Measurements from ENCODE around the gene SERPINC1. TPM values are rescaled to one million over a fixed set of nuclear protein-coding genes. Genes with fewer than 3 reads are reported as not detected.
A peak's percentile ranks its signal among the peaks of the same experiment; 100 is the strongest.
"Not testable (repeated sequence)": the region's sequence is repeated elsewhere in the genome, so short reads cannot be mapped to it uniquely, and the experiment has no call there.

The SERPINC1 gene
- total and polyA plus RNA-seq, 4 experiments from 2014 or later, result not detected

- Mint-ChIP-seq H3K27ac (no peak overlapping the region), H3K4me1 (no peaks in the 10 kb centered on the region), H3K9me3 (no peaks in the 10 kb centered on the region), H3K36me3 (peaks cover 28 to 60% of the 10 kb centered on the region in 2 donors), H3K27me3 (no peaks in the 10 kb centered on the region), H3K4me3 (no peak overlapping the region)
- Histone ChIP-seq H3K27ac (ENCODE audit: low read depth, low read length) (no peak overlapping the region), H3K4me1 (ENCODE audit: insufficient read depth, low read length) (no peaks in the 10 kb centered on the region), H3K9me3 (ENCODE audit: control insufficient read depth in 1 of 2, low read length in 2 of 2) (no peaks in the 10 kb centered on the region), H3K36me3 (ENCODE audit: insufficient read depth, low read length) (peaks cover 34% of the 10 kb centered on the region), H3K4me3 (ENCODE audit: low read length in 2 of 2) (no peak overlapping the region), H3K27me3 (ENCODE audit: insufficient read depth, low read length) (no peaks in the 10 kb centered on the region)
- CTCF ChIA-PET (ENCODE audit: partially characterized antibody), result interaction anchor here (0.6 kb wide), 1 partner anchor 13 kb away, joined by 3 read pairs; no protein-coding TSS in a partner anchor
- POLR2A ChIA-PET (ENCODE audit: partially characterized antibody), result no interaction called here
- DNase-seq, result no peak
- intact Hi-C loops (cut with micrococcal nuclease), result loop anchor here (10.0 kb wide), 1 partner anchor 502 kb away; no protein-coding TSS in a partner anchor
Measured at GRCh38 chr1:173937062-173937461, 19.9 kb upstream of the SERPINC1 start.

GRCh38 chr1:173934440-173934839 lies 17.3 kb upstream of the SERPINC1 start:
- no peaks in the 10 kb centered on the region for H3K27me3 Mint-ChIP-seq
- no peak for DNase-seq
- no peak overlapping the region for H3K27ac ChIP-seq (ENCODE audit: low read depth, low read length)
- no peak overlapping the region for H3K4me3 Mint-ChIP-seq
- H3K27ac Mint-ChIP-seq, result peak overlapping the region in 1 of 7 donors; percentile 38
- H3K4me3 ChIP-seq (ENCODE audit: low read length in 2 of 2), result no peak overlapping the region
- H3K4me1 Mint-ChIP-seq, result no peaks in the 10 kb centered on the region
- H3K36me3 Mint-ChIP-seq, result peaks cover 23 to 57% of the 10 kb centered on the region in 2 donors
- ChIA-PET CTCF (ENCODE audit: partially characterized antibody) (interaction anchor here (0.6 kb wide), 1 partner anchor 160 kb away, joined by 4 read pairs; no protein-coding TSS in a partner anchor), POLR2A (ENCODE audit: partially characterized antibody) (no interaction called here)
- no peaks in the 10 kb centered on the region for H3K9me3 ChIP-seq (ENCODE audit: control insufficient read depth in 1 of 2, low read length in 2 of 2)
- no peaks in the 10 kb centered on the region for H3K27me3 ChIP-seq (ENCODE audit: insufficient read depth, low read length)
- no peaks in the 10 kb centered on the region for H3K9me3 Mint-ChIP-seq
- no peaks in the 10 kb centered on the region for H3K4me1 ChIP-seq (ENCODE audit: insufficient read depth, low read length)
- intact Hi-C loops (cut with micrococcal nuclease), result loop anchor here (10.0 kb wide), 1 partner anchor 500 kb away; no protein-coding TSS in a partner anchor
- peaks cover 17% of the 10 kb centered on the region for H3K36me3 ChIP-seq (ENCODE audit: insufficient read depth, low read length)

GRCh38 chr1:173930541-173930940 lies 13.4 kb upstream of the SERPINC1 start:
- H3K9me3 Mint-ChIP-seq; H3K27ac Mint-ChIP-seq; H3K27ac ChIP-seq (ENCODE audit: low read depth, low read length); H3K4me3 Mint-ChIP-seq; DNase-seq; H3K27me3 ChIP-seq (ENCODE audit: insufficient read depth, low read length); H3K4me3 ChIP-seq (ENCODE audit: low read length in 2 of 2); H3K27me3 Mint-ChIP-seq; H3K9me3 ChIP-seq (ENCODE audit: control insufficient read depth in 1 of 2, low read length in 2 of 2); CTCF ChIA-PET (ENCODE audit: partially characterized antibody); H3K4me1 Mint-ChIP-seq; POLR2A ChIA-PET (ENCODE audit: partially characterized antibody); H3K4me1 ChIP-seq (ENCODE audit: insufficient read depth, low read length); H3K36me3 ChIP-seq (ENCODE audit: insufficient read depth, low read length): not testable (repeated sequence)
- peaks cover 8 to 29% of the 10 kb centered on the region in 2 donors for H3K36me3 Mint-ChIP-seq
- intact Hi-C loops (cut with micrococcal nuclease), result loop anchor here (10.0 kb wide), 1 partner anchor 496 kb away; no protein-coding TSS in a partner anchor

- peaks cover 0 to 4% (median 2%) of the 10 kb centered on the region in 4 donors for H3K4me1 Mint-ChIP-seq
- intact Hi-C loops (cut with micrococcal nuclease), result no loop called here
- no peaks in the 10 kb centered on the region for H3K9me3 Mint-ChIP-seq
- DNase-seq, result no peak
- ChIA-PET POLR2A (ENCODE audit: partially characterized antibody) (no interaction called here), CTCF (ENCODE audit: partially characterized antibody) (interaction anchor here (1.6 kb wide), 1 partner anchor 9 kb away, joined by 3 read pairs; no protein-coding TSS in a partner anchor)
- H3K27ac ChIP-seq (ENCODE audit: low read depth, low read length), result no peak overlapping the region
- H3K36me3 Mint-ChIP-seq, result peaks cover 4 to 6% of the 10 kb centered on the region in 2 donors
- no peak overlapping the region for H3K4me3 ChIP-seq (ENCODE audit: low read length in 2 of 2)
- no peaks in the 10 kb centered on the region for H3K9me3 ChIP-seq (ENCODE audit: control insufficient read depth in 1 of 2, low read length in 2 of 2)
- H3K27me3 ChIP-seq (ENCODE audit: insufficient read depth, low read length), result no peaks in the 10 kb centered on the region
- H3K27me3 Mint-ChIP-seq, result no peaks in the 10 kb centered on the region
- peak overlapping the region in 1 of 7 donors; percentile 57 for H3K27ac Mint-ChIP-seq
- H3K4me3 Mint-ChIP-seq, result no peak overlapping the region
- no peaks in the 10 kb centered on the region for H3K36me3 ChIP-seq (ENCODE audit: insufficient read depth, low read length)
- no peaks in the 10 kb centered on the region for H3K4me1 ChIP-seq (ENCODE audit: insufficient read depth, low read length)
Measured at GRCh38 chr1:173925306-173926242, 8.4 kb upstream of the SERPINC1 start.

- Histone ChIP-seq H3K4me1 (ENCODE audit: insufficient read depth, low read length) (no peaks in the 10 kb centered on the region), H3K9me3 (ENCODE audit: control insufficient read depth in 1 of 2, low read length in 2 of 2) (no peaks in the 10 kb centered on the region), H3K27ac (ENCODE audit: low read depth, low read length) (no peak overlapping the region), H3K36me3 (ENCODE audit: insufficient read depth, low read length) (no peaks in the 10 kb centered on the region), H3K4me3 (ENCODE audit: low read length in 2 of 2) (no peak overlapping the region), H3K27me3 (ENCODE audit: insufficient read depth, low read length) (no peaks in the 10 kb centered on the region)
- ChIA-PET POLR2A (ENCODE audit: partially characterized antibody) (no interaction called here), CTCF (ENCODE audit: partially characterized antibody) (no interaction called here)
- no peak for DNase-seq
- Mint-ChIP-seq H3K4me1 (peaks cover 0 to 1% (median 0%) of the 10 kb centered on the region in 4 donors), H3K27me3 (no peaks in the 10 kb centered on the region), H3K36me3 (no peaks in the 10 kb centered on the region), H3K9me3 (peaks cover 0 to 1% (median 0%) of the 10 kb centered on the region in 8 donors), H3K27ac (no peak overlapping the region), H3K4me3 (no peak overlapping the region)
- intact Hi-C loops (cut with micrococcal nuclease), result no loop called here
Measured at GRCh38 chr1:173920861-173921260, 3.7 kb upstream of the SERPINC1 start.

- Histone ChIP-seq H3K27me3 (ENCODE audit: insufficient read depth, low read length) (no peaks in the 10 kb centered on the region), H3K36me3 (ENCODE audit: insufficient read depth, low read length) (no peaks in the 10 kb centered on the region), H3K4me3 (ENCODE audit: low read length in 2 of 2) (no peak overlapping the region), H3K9me3 (ENCODE audit: control insufficient read depth in 1 of 2, low read length in 2 of 2) (no peaks in the 10 kb centered on the region), H3K27ac (ENCODE audit: low read depth, low read length) (no peak overlapping the region), H3K4me1 (ENCODE audit: insufficient read depth, low read length) (no peaks in the 10 kb centered on the region)
- Mint-ChIP-seq H3K36me3 (no peaks in the 10 kb centered on the region), H3K4me1 (no peaks in the 10 kb centered on the region), H3K27ac (no peak overlapping the region), H3K27me3 (no peaks in the 10 kb centered on the region), H3K9me3 (peaks cover 0 to 2% (median 0%) of the 10 kb centered on the region in 8 donors), H3K4me3 (no peak overlapping the region)
- no peak for DNase-seq
- ChIA-PET POLR2A (ENCODE audit: partially characterized antibody) (no interaction called here), CTCF (ENCODE audit: partially characterized antibody) (no interaction called here)
- intact Hi-C loops (cut with micrococcal nuclease), result no loop called here
Measured at GRCh38 chr1:173917635-173918493, 737 bp upstream of the SERPINC1 start.

GRCh38 chr1:173916667-173917066 lies 460 bp downstream of the SERPINC1 start:
- DNase-seq, result no peak
- H3K4me1 ChIP-seq (ENCODE audit: insufficient read depth, low read length), result no peaks in the 10 kb centered on the region
- no peaks in the 10 kb centered on the region for H3K36me3 ChIP-seq (ENCODE audit: insufficient read depth, low read length)
- ChIA-PET CTCF (ENCODE audit: partially characterized antibody) (interaction anchor here (0.9 kb wide), 1 partner anchor 9 kb away, joined by 3 read pairs; no protein-coding TSS in a partner anchor), POLR2A (ENCODE audit: partially characterized antibody) (no interaction called here)
- Mint-ChIP-seq H3K4me3 (no peak overlapping the region), H3K36me3 (no peaks in the 10 kb centered on the region), H3K9me3 (peaks cover 0 to 2% (median 0%) of the 10 kb centered on the region in 8 donors), H3K27ac (no peak overlapping the region), H3K4me1 (no peaks in the 10 kb centered on the region), H3K27me3 (no peaks in the 10 kb centered on the region)
- H3K4me3 ChIP-seq (ENCODE audit: low read length in 2 of 2), result no peak overlapping the region
- H3K9me3 ChIP-seq (ENCODE audit: control insufficient read depth in 1 of 2, low read length in 2 of 2), result no peaks in the 10 kb centered on the region
- no peaks in the 10 kb centered on the region for H3K27me3 ChIP-seq (ENCODE audit: insufficient read depth, low read length)
- no peak overlapping the region for H3K27ac ChIP-seq (ENCODE audit: low read depth, low read length)
- intact Hi-C loops (cut with micrococcal nuclease), result no loop called here

All from CD4-positive, alpha-beta memory T cell (primary cell).